MM.1S (cell line): ENCODE data around the gene SCO2.

Experiments
- EZH2 ChIP-seq: fragments of 300-600 bp; sonication (generic); optimal IDR thresholded peaks from 2 replicates; pipeline ENCODE3; 2017; ENCODE audit warnings: low read depth, mild to moderate bottlenecking, antibody characterized with exemption, low read length, mixed read lengths
- EZH2phosphoT487 ChIP-seq: fragments of 300-600 bp; sonication (generic); IDR thresholded peaks from 2 replicates; pipeline ENCODE4 v1.6.1; 2018; ENCODE audit warnings: antibody characterized with exemption, low read length
- TF ChIP-seq, protein P1 (sequence below): fragments of 300-600 bp; sonication (generic); IDR thresholded peaks from 2 replicates; pipeline ENCODE4 v1.5.1; 2016; ENCODE audit warnings: antibody characterized with exemption, low read length, mixed read lengths

DNA sequence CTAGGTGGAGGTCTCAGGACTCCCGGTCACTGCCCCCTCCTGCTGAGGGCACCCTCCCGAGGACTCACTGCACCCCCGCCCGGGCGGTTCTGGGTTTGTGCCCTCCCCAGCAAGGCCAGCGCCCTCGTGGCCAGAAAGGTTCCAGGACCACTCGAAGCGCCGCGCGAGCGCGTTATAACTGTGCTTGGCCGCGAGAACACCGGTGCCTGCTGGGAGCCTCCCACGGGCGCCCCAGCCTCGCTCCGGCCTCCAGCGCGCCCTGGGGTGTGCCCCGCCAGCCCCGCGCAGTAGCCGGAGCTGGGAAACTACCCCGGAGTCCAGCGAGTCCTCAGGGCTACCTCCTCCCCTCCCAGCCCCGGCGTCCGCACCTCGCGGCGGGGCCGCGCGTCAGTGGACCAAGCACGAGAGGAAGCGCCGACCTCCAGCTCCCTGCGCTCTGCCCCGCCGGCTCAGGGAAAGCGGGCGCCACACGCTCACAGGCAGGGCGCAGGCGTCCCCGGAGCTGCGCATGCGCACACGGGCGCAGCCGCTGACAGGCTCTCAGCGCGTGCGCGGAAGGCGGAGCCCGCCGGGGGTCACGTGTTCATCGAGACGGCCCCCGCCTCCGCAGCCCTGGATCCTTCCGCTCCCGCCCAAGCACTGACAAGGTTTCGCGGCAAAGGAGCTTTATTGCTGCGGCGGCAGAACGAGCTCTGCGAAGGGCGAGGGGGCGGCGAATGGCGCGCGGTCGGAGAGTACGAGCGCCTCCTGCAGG, at the start of gene SCO2:
- TF ChIP-seq EZH2phosphoT487 (no peak), EZH2 (no peak)
- TF ChIP-seq, protein P1, sequence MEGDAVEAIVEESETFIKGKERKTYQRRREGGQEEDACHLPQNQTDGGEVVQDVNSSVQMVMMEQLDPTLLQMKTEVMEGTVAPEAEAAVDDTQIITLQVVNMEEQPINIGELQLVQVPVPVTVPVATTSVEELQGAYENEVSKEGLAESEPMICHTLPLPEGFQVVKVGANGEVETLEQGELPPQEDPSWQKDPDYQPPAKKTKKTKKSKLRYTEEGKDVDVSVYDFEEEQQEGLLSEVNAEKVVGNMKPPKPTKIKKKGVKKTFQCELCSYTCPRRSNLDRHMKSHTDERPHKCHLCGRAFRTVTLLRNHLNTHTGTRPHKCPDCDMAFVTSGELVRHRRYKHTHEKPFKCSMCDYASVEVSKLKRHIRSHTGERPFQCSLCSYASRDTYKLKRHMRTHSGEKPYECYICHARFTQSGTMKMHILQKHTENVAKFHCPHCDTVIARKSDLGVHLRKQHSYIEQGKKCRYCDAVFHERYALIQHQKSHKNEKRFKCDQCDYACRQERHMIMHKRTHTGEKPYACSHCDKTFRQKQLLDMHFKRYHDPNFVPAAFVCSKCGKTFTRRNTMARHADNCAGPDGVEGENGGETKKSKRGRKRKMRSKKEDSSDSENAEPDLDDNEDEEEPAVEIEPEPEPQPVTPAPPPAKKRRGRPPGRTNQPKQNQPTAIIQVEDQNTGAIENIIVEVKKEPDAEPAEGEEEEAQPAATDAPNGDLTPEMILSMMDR: peak; percentile 42
